HepG2 (cell line): ENCODE data around the gene AJUBA. TPM values are rescaled to one million over a fixed set of nuclear protein-coding genes. Genes with fewer than 3 reads are reported as not detected.

Experiments
- AKAP8 ChIP-seq: sonication (generic); formaldehyde crosslinking; IDR thresholded peaks from 2 replicates; pipeline ENCODE4 v1.5.1; 2020; ENCODE audit warnings: mild to moderate bottlenecking, missing genetic modification reagents
- ARNT2 ChIP-seq: sonication (generic); formaldehyde crosslinking; IDR thresholded peaks from 2 replicates; pipeline ENCODE4 v1.8.0; 2022; ENCODE audit warnings: mild to moderate bottlenecking, low read depth, missing genetic modification reagents, moderate library complexity
- ARNTL ChIP-seq: sonication (generic); formaldehyde crosslinking; IDR thresholded peaks from 2 replicates; pipeline ENCODE4 v1.4.0; 2020; ENCODE audit warnings: mild to moderate bottlenecking, missing genetic modification reagents
- GATAD1 ChIP-seq: IDR thresholded peaks from 2 replicates; pipeline ENCODE4 v1.6.1; 2016; ENCODE audit warnings: missing genetic modification reagents, missing compliant biosample characterization
- HNF4G ChIP-seq, 2 experiments: sonication (generic) in 1 of 2; formaldehyde crosslinking in 1 of 2; IDR thresholded peaks; 2 replicates each; pipeline versions ENCODE4 v1.4.0 to v1.6.1; 2011 to 2020; ENCODE audit warnings: borderline replicate concordance in 2 of 2, low read depth in 2 of 2, mild to moderate bottlenecking in 2 of 2, low read length in 1 of 2, missing genetic modification reagents in 1 of 2, moderate library complexity in 1 of 2
- MYNN ChIP-seq: sonication (generic); formaldehyde crosslinking; IDR thresholded peaks from 2 replicates; pipeline ENCODE4 v1.4.0; 2020; ENCODE audit warnings: mild to moderate bottlenecking, low read depth, missing genetic modification reagents
- PRDM10 ChIP-seq: sonication (generic); formaldehyde crosslinking; IDR thresholded peaks from 2 replicates; pipeline ENCODE4 v1.4.0; 2020; ENCODE audit warnings: low read depth, missing genetic modification reagents
- RBAK ChIP-seq: sonication (generic); formaldehyde crosslinking; IDR thresholded peaks from 2 replicates; pipeline ENCODE4 v1.5.1; 2020; ENCODE audit warnings: mild to moderate bottlenecking, missing genetic modification reagents
- SKIL ChIP-seq: sonication (generic); formaldehyde crosslinking; IDR thresholded peaks from 2 replicates; pipeline ENCODE4 v1.8.0; 2022; ENCODE audit warnings: missing genetic modification reagents, mild to moderate bottlenecking, moderate library complexity, borderline replicate concordance
- SMARCC2 ChIP-seq: fragments of 450-650 bp; IDR thresholded peaks from 2 replicates; pipeline ENCODE4 v1.6.1; 2017; ENCODE audit warnings: antibody characterized with exemption, mild to moderate bottlenecking
- SUZ12 ChIP-seq: fragments of 150-350 bp; IDR thresholded peaks from 2 replicates; pipeline ENCODE4 v1.6.1; 2014; ENCODE audit warnings: low read depth, low read length
- ZBTB1 ChIP-seq: sonication (generic); formaldehyde crosslinking; IDR thresholded peaks from 2 replicates; pipeline ENCODE4 v1.4.0; 2020; ENCODE audit warnings: missing genetic modification reagents, borderline replicate concordance
- ZBTB21 ChIP-seq: sonication (generic); formaldehyde crosslinking; IDR thresholded peaks from 2 replicates; pipeline ENCODE4 v1.4.0; 2020; ENCODE audit warnings: missing genetic modification reagents
- polyA plus RNA-seq, 8 experiments: library from polyadenylated mRNA; depleted of rRNA in 3 of 8; stranded (reverse) in 7 of 8; unstranded in 1 of 8; fragments of >200 nt; fragmentation: Illumina TruSeq in 4 of 8; extraction: Trizol in 4 of 8; gene quantifications; 2 replicates each; pipeline versions ENCODE4 v1.2.1 to v1.2.3, GENCODE V29; 2011 to 2016; ENCODE audit warnings: low read depth in 4 of 8, missing spikeins in 1 of 8, mixed read lengths in 1 of 8; ENCODE audit not compliant: insufficient read depth in 1 of 8
- total RNA-seq, 5 experiments: library from RNA; depleted of rRNA; stranded (reverse); fragments of >200 nt; fragmentation: Illumina TruSeq; extraction: Trizol; gene quantifications; 2 replicates each; pipeline ENCODE4 v1.2.3, GENCODE V29; 2016; ENCODE audit warnings: low read depth in 1 of 5
- TF ChIP-seq, protein P1 (sequence below): sonication (generic); formaldehyde crosslinking; IDR thresholded peaks from 2 replicates; pipeline ENCODE4 v1.4.0; 2020; ENCODE audit warnings: missing genetic modification reagents

AJUBA gene
- total and polyA plus RNA-seq, 2 of the 13 experiments (the other 11 are each of a cell fraction or from before 2014, with no cell fraction given) = 157 to 241 TPM

GRCh38 chr14:22976620-22977433 lies 5.5 kb downstream of the AJUBA start (continued):
- TF ChIP-seq HNF4G (IDR thresholded peaks at IDR 0.05; ENCODE audit: borderline replicate concordance, low read depth, low read length) = peak; percentile 100
- TF ChIP-seq HNF4G (CRISPR knock-in tag; IDR thresholded peaks at IDR 0.05; ENCODE audit: borderline replicate concordance, low read depth) = peak; percentile 98
- peak; percentile 67; the same call in 1 of the 2 replicates for TF ChIP-seq RBAK (CRISPR knock-in tag)
- peak; percentile 73; the same call in 1 of the 2 replicates for TF ChIP-seq ARNTL
- TF ChIP-seq, protein P1, sequence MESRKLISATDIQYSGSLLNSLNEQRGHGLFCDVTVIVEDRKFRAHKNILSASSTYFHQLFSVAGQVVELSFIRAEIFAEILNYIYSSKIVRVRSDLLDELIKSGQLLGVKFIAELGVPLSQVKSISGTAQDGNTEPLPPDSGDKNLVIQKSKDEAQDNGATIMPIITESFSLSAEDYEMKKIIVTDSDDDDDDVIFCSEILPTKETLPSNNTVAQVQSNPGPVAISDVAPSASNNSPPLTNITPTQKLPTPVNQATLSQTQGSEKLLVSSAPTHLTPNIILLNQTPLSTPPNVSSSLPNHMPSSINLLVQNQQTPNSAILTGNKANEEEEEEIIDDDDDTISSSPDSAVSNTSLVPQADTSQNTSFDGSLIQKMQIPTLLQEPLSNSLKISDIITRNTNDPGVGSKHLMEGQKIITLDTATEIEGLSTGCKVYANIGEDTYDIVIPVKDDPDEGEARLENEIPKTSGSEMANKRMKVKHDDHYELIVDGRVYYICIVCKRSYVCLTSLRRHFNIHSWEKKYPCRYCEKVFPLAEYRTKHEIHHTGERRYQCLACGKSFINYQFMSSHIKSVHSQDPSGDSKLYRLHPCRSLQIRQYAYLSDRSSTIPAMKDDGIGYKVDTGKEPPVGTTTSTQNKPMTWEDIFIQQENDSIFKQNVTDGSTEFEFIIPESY (CRISPR knock-in tag) = peak; percentile 77; the same call in 1 of the 2 replicates
- TF ChIP-seq AKAP8 (CRISPR knock-in tag) = peak; percentile 88
- peak; percentile 90; the same call in 1 of the 2 replicates for TF ChIP-seq ZBTB1
- TF ChIP-seq ARNT2 = peak; percentile 94
- no peak for TF ChIP-seq SKIL (CRISPR knock-in tag)
- TF ChIP-seq PRDM10 (CRISPR knock-in tag) = 0 out of 2 replicates have a peak, but pooled peaks have one; percentile 69
- TF ChIP-seq MYNN = no peak
- TF ChIP-seq SUZ12 = peak; percentile 5; the same call in 1 of the 2 replicates
- peak; percentile 72; the same call in 1 of the 2 replicates for TF ChIP-seq ZBTB21
- TF ChIP-seq SMARCC2 = 0 out of 2 replicates have a peak, but pooled peaks have one; percentile 50
- peak; percentile 78 for TF ChIP-seq GATAD1 (CRISPR knock-in tag)
